HepG2 (cell line): ENCODE results near the gene MAP1LC3B. TPM values are rescaled to one million over a fixed set of nuclear protein-coding genes. Genes with fewer than 3 reads are reported as not detected.

Experiments
- BCLAF1 ChIP-seq: fragments of 450-650 bp; IDR thresholded peaks from 2 replicates; pipeline ENCODE4 v1.6.1; 2017; ENCODE audit warnings: mild to moderate bottlenecking
- EEA1 ChIP-seq: sonication (generic); formaldehyde crosslinking; IDR thresholded peaks from 2 replicates; pipeline ENCODE4 v1.5.1; 2020; ENCODE audit warnings: mild to moderate bottlenecking, missing genetic modification reagents, borderline replicate concordance
- FOXA1 ChIP-seq, 2 experiments: fragments of 450-650 bp in 1 of 2; sonication (generic) in 1 of 2; formaldehyde crosslinking in 1 of 2; IDR thresholded peaks; 2 replicates each; pipeline versions ENCODE4 v1.4.0 to v1.6.1; 2016 to 2020; ENCODE audit warnings: missing genetic modification reagents in 1 of 2
- NFIB ChIP-seq: sonication (generic); formaldehyde crosslinking; IDR thresholded peaks from 2 replicates; pipeline ENCODE4 v1.9.0; 2021; ENCODE audit warnings: missing genetic modification reagents, mild to moderate bottlenecking, borderline replicate concordance
- NFYC ChIP-seq: IDR thresholded peaks from 2 replicates; pipeline ENCODE4 v1.6.1; 2016; ENCODE audit warnings: missing genetic modification reagents, missing compliant biosample characterization
- PHF8 ChIP-seq: sonication (generic); formaldehyde crosslinking; IDR thresholded peaks from 2 replicates; pipeline ENCODE4 v1.5.0; 2020; ENCODE audit warnings: missing genetic modification reagents
- PITX1 ChIP-seq: sonication (generic); formaldehyde crosslinking; IDR thresholded peaks from 2 replicates; pipeline ENCODE4 v1.5.1; 2020; ENCODE audit warnings: mild to moderate bottlenecking, missing genetic modification reagents
- REXO4 ChIP-seq: sonication (generic); formaldehyde crosslinking; IDR thresholded peaks from 2 replicates; pipeline ENCODE4 v1.8.0; 2022; ENCODE audit warnings: missing genetic modification reagents, mild to moderate bottlenecking, borderline replicate concordance
- ZFP36 ChIP-seq: fragments of 150-350 bp; IDR thresholded peaks from 2 replicates; pipeline ENCODE4 v1.6.1; 2018; ENCODE audit warnings: borderline replicate concordance, low read length, low read depth; ENCODE audit not compliant: partially characterized antibody
- ZNF160 ChIP-seq: sonication (generic); formaldehyde crosslinking; IDR thresholded peaks from 2 replicates; pipeline ENCODE4 v1.8.0; 2022; ENCODE audit warnings: mild to moderate bottlenecking, inconsistent platforms, missing genetic modification reagents
- ZNF629 ChIP-seq: sonication (generic); formaldehyde crosslinking; conservative IDR thresholded peaks from 2 replicates; pipeline ENCODE4 v1.5.0; 2020; ENCODE audit warnings: missing genetic modification reagents
- ZSCAN20 ChIP-seq: sonication (generic); formaldehyde crosslinking; IDR thresholded peaks from 2 replicates; pipeline ENCODE4 v1.4.0; 2020; ENCODE audit warnings: missing genetic modification reagents, mild to moderate bottlenecking, borderline replicate concordance
- polyA plus RNA-seq, 8 experiments: library from polyadenylated mRNA; depleted of rRNA in 3 of 8; stranded (reverse) in 7 of 8; unstranded in 1 of 8; fragments of >200 nt; fragmentation: Illumina TruSeq in 4 of 8; extraction: Trizol in 4 of 8; gene quantifications; 2 replicates each; pipeline versions ENCODE4 v1.2.1 to v1.2.3, GENCODE V29; 2011 to 2016; ENCODE audit warnings: low read depth in 4 of 8, missing spikeins in 1 of 8, mixed read lengths in 1 of 8; ENCODE audit not compliant: insufficient read depth in 1 of 8
- total RNA-seq, 5 experiments: library from RNA; depleted of rRNA; stranded (reverse); fragments of >200 nt; fragmentation: Illumina TruSeq; extraction: Trizol; gene quantifications; 2 replicates each; pipeline ENCODE4 v1.2.3, GENCODE V29; 2016; ENCODE audit warnings: low read depth in 1 of 5
- TF ChIP-seq, protein P1 (sequence below): sonication (generic); formaldehyde crosslinking; IDR thresholded peaks from 2 replicates; pipeline ENCODE4 v1.5.1; 2020; ENCODE audit warnings: mild to moderate bottlenecking, missing genetic modification reagents, borderline replicate concordance
- TF ChIP-seq, protein P2 (sequence below): sonication (generic); formaldehyde crosslinking; IDR thresholded peaks from 2 replicates; pipeline ENCODE4 v1.4.0; 2020; ENCODE audit warnings: missing genetic modification reagents
- TF ChIP-seq, protein P3 (sequence below): sonication (generic); formaldehyde crosslinking; IDR thresholded peaks from 2 replicates; pipeline ENCODE4 v1.4.0; 2020; ENCODE audit warnings: missing genetic modification reagents
- TF ChIP-seq, protein P4 (sequence below): IDR thresholded peaks from 2 replicates; pipeline ENCODE4 v1.6.1; 2016; ENCODE audit warnings: low read depth, control low read depth
- TF ChIP-seq, protein P5 (sequence below): sonication (generic); formaldehyde crosslinking; IDR thresholded peaks from 2 replicates; pipeline ENCODE4 v1.4.0; 2020; ENCODE audit warnings: mild to moderate bottlenecking, low read depth, missing genetic modification reagents
- TF ChIP-seq, protein P6 (sequence below): sonication (generic); formaldehyde crosslinking; IDR thresholded peaks from 2 replicates; pipeline ENCODE4 v1.5.0; 2020; ENCODE audit warnings: missing genetic modification reagents

MAP1LC3B gene
- total and polyA plus RNA-seq, 2 of the 13 experiments (the other 11 are each of a cell fraction or from before 2014, with no cell fraction given), result 15.7 to 37.4 TPM

DNA sequence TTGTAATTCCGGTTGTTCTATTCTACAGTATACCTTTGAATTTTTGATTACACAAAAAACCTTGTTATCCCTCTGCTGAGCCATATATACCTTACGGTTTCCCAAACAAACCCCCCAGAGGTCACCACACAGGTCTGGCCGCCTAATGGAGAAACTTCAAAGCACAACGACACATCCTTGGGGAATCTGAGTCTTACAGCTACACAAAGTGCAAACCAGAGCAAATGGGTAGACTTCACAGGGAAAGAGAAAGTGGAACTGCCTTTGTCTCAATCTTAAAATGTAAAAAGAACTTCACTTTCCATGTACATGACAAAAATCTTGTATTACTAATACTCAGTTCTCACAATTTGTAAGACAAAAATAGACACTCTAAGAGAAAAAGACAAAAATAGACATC is 11.3 kb upstream of the MAP1LC3B start (continued):
- TF ChIP-seq, protein P1, sequence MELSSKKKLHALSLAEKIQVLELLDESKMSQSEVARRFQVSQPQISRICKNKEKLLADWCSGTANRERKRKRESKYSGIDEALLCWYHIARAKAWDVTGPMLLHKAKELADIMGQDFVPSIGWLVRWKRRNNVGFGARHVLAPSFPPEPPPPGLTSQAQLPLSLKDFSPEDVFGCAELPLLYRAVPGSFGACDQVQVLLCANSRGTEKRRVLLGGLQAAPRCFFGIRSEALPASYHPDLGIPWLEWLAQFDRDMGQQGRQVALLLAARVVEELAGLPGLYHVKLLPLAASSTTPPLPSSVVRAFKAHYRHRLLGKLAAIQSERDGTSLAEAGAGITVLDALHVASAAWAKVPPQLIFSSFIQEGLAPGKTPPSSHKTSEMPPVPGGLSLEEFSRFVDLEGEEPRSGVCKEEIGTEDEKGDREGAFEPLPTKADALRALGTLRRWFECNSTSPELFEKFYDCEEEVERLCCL (CRISPR knock-in tag), result no peak
- TF ChIP-seq, protein P2, sequence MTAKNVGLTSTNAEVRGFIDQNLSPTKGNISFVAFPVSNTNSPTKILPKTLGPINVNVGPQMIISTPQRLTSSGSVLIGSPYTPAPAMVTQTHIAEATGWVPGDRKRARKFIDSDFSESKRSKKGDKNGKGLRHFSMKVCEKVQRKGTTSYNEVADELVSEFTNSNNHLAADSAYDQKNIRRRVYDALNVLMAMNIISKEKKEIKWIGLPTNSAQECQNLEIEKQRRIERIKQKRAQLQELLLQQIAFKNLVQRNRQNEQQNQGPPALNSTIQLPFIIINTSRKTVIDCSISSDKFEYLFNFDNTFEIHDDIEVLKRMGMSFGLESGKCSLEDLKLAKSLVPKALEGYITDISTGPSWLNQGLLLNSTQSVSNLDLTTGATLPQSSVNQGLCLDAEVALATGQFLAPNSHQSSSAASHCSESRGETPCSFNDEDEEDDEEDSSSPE, result no peak
- TF ChIP-seq NFIB (CRISPR knock-in tag) (no peak), ZFP36 (no peak), EEA1 (CRISPR knock-in tag) (no peak), BCLAF1 (no peak), ZNF629 (CRISPR knock-in tag) (no peak), NFYC (no peak), ZSCAN20 (CRISPR knock-in tag) (no peak), REXO4 (CRISPR knock-in tag) (no peak), FOXA1 (IDR thresholded peaks at IDR 0.05) (no peak), FOXA1 (CRISPR knock-in tag; IDR thresholded peaks at IDR 0.05) (peak; percentile 28; the same call in 1 of the 2 replicates), PITX1 (no peak), PHF8 (CRISPR knock-in tag) (peak; percentile 20; the same call in 1 of the 2 replicates), ZNF160 (CRISPR knock-in tag) (no peak)
- TF ChIP-seq, protein P3, sequence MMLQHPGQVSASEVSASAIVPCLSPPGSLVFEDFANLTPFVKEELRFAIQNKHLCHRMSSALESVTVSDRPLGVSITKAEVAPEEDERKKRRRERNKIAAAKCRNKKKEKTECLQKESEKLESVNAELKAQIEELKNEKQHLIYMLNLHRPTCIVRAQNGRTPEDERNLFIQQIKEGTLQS (CRISPR knock-in tag), result no peak
- TF ChIP-seq, protein P4, sequence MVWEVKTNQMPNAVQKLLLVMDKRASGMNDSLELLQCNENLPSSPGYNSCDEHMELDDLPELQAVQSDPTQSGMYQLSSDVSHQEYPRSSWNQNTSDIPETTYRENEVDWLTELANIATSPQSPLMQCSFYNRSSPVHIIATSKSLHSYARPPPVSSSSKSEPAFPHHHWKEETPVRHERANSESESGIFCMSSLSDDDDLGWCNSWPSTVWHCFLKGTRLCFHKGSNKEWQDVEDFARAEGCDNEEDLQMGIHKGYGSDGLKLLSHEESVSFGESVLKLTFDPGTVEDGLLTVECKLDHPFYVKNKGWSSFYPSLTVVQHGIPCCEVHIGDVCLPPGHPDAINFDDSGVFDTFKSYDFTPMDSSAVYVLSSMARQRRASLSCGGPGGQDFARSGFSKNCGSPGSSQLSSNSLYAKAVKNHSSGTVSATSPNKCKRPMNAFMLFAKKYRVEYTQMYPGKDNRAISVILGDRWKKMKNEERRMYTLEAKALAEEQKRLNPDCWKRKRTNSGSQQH (CRISPR knock-in tag), result no peak
- TF ChIP-seq, protein P5, sequence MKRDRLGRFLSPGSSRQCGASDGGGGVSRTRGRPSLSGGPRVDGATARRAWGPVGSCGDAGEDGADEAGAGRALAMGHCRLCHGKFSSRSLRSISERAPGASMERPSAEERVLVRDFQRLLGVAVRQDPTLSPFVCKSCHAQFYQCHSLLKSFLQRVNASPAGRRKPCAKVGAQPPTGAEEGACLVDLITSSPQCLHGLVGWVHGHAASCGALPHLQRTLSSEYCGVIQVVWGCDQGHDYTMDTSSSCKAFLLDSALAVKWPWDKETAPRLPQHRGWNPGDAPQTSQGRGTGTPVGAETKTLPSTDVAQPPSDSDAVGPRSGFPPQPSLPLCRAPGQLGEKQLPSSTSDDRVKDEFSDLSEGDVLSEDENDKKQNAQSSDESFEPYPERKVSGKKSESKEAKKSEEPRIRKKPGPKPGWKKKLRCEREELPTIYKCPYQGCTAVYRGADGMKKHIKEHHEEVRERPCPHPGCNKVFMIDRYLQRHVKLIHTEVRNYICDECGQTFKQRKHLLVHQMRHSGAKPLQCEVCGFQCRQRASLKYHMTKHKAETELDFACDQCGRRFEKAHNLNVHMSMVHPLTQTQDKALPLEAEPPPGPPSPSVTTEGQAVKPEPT (CRISPR knock-in tag), result no peak
- TF ChIP-seq, protein P6, sequence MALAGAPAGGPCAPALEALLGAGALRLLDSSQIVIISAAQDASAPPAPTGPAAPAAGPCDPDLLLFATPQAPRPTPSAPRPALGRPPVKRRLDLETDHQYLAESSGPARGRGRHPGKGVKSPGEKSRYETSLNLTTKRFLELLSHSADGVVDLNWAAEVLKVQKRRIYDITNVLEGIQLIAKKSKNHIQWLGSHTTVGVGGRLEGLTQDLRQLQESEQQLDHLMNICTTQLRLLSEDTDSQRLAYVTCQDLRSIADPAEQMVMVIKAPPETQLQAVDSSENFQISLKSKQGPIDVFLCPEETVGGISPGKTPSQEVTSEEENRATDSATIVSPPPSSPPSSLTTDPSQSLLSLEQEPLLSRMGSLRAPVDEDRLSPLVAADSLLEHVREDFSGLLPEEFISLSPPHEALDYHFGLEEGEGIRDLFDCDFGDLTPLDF (CRISPR knock-in tag), result no peak
